Endothelial cell of umbilical vein (primary cell): Measurements from ENCODE around the gene RIMS4. TPM values are rescaled to one million over a fixed set of nuclear protein-coding genes. Genes with fewer than 3 reads are reported as not detected.

Experiments used
- BruUV-seq: library from RNA; stranded (reverse); fragments of 400-500 nt; replicated peaks from 2 replicates; lab custom pipeline; 2021; lab: Mats Ljungman, UMichigan
- CTCF ChIA-PET: fragments of 300-600, 350-600 bp; sonication (Branson Sonifier 250); formaldehyde crosslinking; loops from one replicate; lab custom pipeline; 2021; ENCODE audit warnings: antibody characterized with exemption, inconsistent platforms; lab: Charles Lee
- POLR2A ChIA-PET: fragments of 300-600, 350-600 bp; sonication (Branson Sonifier 250); formaldehyde crosslinking; loops from one replicate; lab custom pipeline; 2021; ENCODE audit warnings: antibody characterized with exemption, inconsistent platforms; lab: Charles Lee
- DNase-seq: peaks from one replicate; pipeline ENCODE4 v3.0.0-alpha.2; 2011; ENCODE audit warnings: low read depth, low spot score
- FAIRE-seq: peaks from 2 replicates; lab custom pipeline; 2011; peaks lifted over from hg19 to GRCh38; lab: Jason Lieb, UNC
- H2AFZ ChIP-seq: 2 replicates; pipeline ENCODE4 v1.6.0; 2012; ENCODE audit warnings: low read depth, low read length, control low read depth, inconsistent platforms
- H3K27ac ChIP-seq: 2 replicates; pipeline ENCODE4 v1.5.1; 2011; ENCODE audit warnings: low read depth, mild to moderate bottlenecking, control low read depth, low read length, moderate library complexity; ENCODE audit not compliant: insufficient read depth
- H3K27me3 ChIP-seq, 2 experiments: 2 replicates each; pipeline versions ENCODE4 v1.6.0 to v1.6.1; 2011; ENCODE audit warnings: low read length in 2 of 2, mixed read lengths in 1 of 2; ENCODE audit not compliant: control insufficient read depth in 2 of 2, insufficient read depth in 2 of 2
- H3K36me3 ChIP-seq, 2 experiments: 2 replicates in 1 of 2; 3 replicates in 1 of 2; pipeline ENCODE4 v1.5.1; 2011; ENCODE audit warnings: low read length in 2 of 2, mild to moderate bottlenecking in 1 of 2, moderate library complexity in 1 of 2; ENCODE audit not compliant: control insufficient read depth in 2 of 2, insufficient read depth in 2 of 2; ENCODE audit errors: extremely low read depth in 1 of 2
- H3K4me1 ChIP-seq: 3 replicates; pipeline ENCODE4 v1.5.1; 2011; ENCODE audit warnings: mild to moderate bottlenecking, low read length; ENCODE audit not compliant: control insufficient read depth, insufficient read depth; ENCODE audit errors: extremely low read depth
- H3K4me2 ChIP-seq: 2 replicates; pipeline ENCODE4 v1.6.1; 2011; ENCODE audit warnings: low read length, control low read depth, mixed read lengths; ENCODE audit not compliant: insufficient read depth
- H3K4me3 ChIP-seq, 3 experiments: fragments of 200-600 bp in 1 of 3; sonication (generic), shearing (Covaris generic) in 1 of 3; replicated peaks in 1 of 3; 2 replicates each; pipeline ENCODE4 v1.5.1; 2011 to 2016; ENCODE audit warnings: control low read depth in 3 of 3, low read length in 3 of 3, mild to moderate bottlenecking in 2 of 3, inconsistent platforms in 1 of 3, low read depth in 1 of 3, moderate library complexity in 1 of 3; ENCODE audit not compliant: insufficient read depth in 1 of 3
- H3K79me2 ChIP-seq: 2 replicates; pipeline ENCODE4 v1.6.0; 2012; ENCODE audit warnings: low read length, inconsistent platforms; ENCODE audit not compliant: control insufficient read depth, insufficient read depth
- H3K9ac ChIP-seq: replicated peaks from 2 replicates; pipeline ENCODE3; 2011; ENCODE audit warnings: low read length, control low read depth; ENCODE audit not compliant: insufficient read depth; ENCODE audit errors: extremely low read depth
- H3K9me1 ChIP-seq: replicated peaks from 3 replicates; pipeline ENCODE4 v1.6.0; 2011; ENCODE audit warnings: mild to moderate bottlenecking, low read length; ENCODE audit not compliant: control insufficient read depth, insufficient read depth; ENCODE audit errors: extremely low read depth
- H3K9me3 ChIP-seq: replicated peaks from 2 replicates; pipeline ENCODE4 v1.5.1; 2012; ENCODE audit warnings: low read length, inconsistent platforms; ENCODE audit not compliant: control insufficient read depth, insufficient read depth
- H4K20me1 ChIP-seq: replicated peaks from 2 replicates; pipeline ENCODE3; 2011; ENCODE audit warnings: mild to moderate bottlenecking, low read length; ENCODE audit not compliant: control insufficient read depth, insufficient read depth; ENCODE audit errors: extremely low read depth
- EZH2 ChIP-seq: IDR thresholded peaks from 2 replicates; pipeline ENCODE4 v1.6.1; 2012; ENCODE audit warnings: borderline replicate concordance, low read depth, mild to moderate bottlenecking, moderate library complexity, low read length, inconsistent platforms; ENCODE audit not compliant: severe bottlenecking
- FOS ChIP-seq: IDR thresholded peaks from 2 replicates; pipeline ENCODE4 v1.6.1; 2011; ENCODE audit warnings: mild to moderate bottlenecking, low read length, moderate library complexity, borderline replicate concordance; ENCODE audit not compliant: insufficient read depth
- GATA2 ChIP-seq: IDR thresholded peaks from 2 replicates; pipeline ENCODE4 v1.7.0; 2011; ENCODE audit warnings: low read depth, mild to moderate bottlenecking, moderate library complexity, mixed read lengths, low read length; ENCODE audit not compliant: insufficient read length, insufficient read depth
- JUN ChIP-seq: IDR thresholded peaks from 2 replicates; pipeline ENCODE4 v1.6.1; 2011; ENCODE audit warnings: borderline replicate concordance, low read depth; ENCODE audit not compliant: insufficient read length, insufficient read depth
- MYC ChIP-seq: IDR thresholded peaks from one replicate; pipeline ENCODE4 v1.6.1; 2011; ENCODE audit warnings: mild to moderate bottlenecking, low read depth, low read length
- POLR2A ChIP-seq: IDR thresholded peaks from 2 replicates; pipeline ENCODE4 v1.6.1; 2012; ENCODE audit warnings: low read depth, mild to moderate bottlenecking, control low read depth, low read length
- POLR2AphosphoS5 ChIP-seq: IDR thresholded peaks from 2 replicates; pipeline ENCODE4 v1.6.1; 2012; ENCODE audit warnings: low read depth, mild to moderate bottlenecking, control low read depth, low read length, moderate library complexity; ENCODE audit not compliant: insufficient read depth
- dilution Hi-C: fragments of 300-500 bp; cut with MboI; formaldehyde crosslinking; loops from one replicate; pipeline ENCODE4 v1.15.0; 2019; ENCODE audit warnings: low sequenced_read_pairs; ENCODE audit not compliant: extremely low pct_ligation_motif_present
- intact Hi-C: fragments of 100-400 bp; cut with micrococcal nuclease; formaldehyde crosslinking; loops from one replicate; pipeline ENCODE4 v1.10.0; 2022
- polyA plus RNA-seq, 4 experiments: library from polyadenylated mRNA; depleted of rRNA in 3 of 4; stranded (reverse) in 3 of 4; unstranded in 1 of 4; fragments of >200 nt; gene quantifications; 2 replicates each; pipeline versions ENCODE4 v1.2.1 to v1.2.3, GENCODE V29; 2011 to 2012; ENCODE audit warnings: missing spikeins in 1 of 4
- total RNA-seq: library from RNA; stranded (reverse); gene quantifications from 2 replicates; pipeline ENCODE4 v1.2.3, GENCODE V29; 2021
- TF ChIP-seq, protein P1 (sequence below), 2 donors: IDR thresholded peaks; 1 replicate in 1 of 2; 2 replicates in 1 of 2; pipeline ENCODE4 v1.5.1; 2011; ENCODE audit warnings: low read length in 2 of 2, mild to moderate bottlenecking in 2 of 2, moderate library complexity in 2 of 2, control low read depth in 1 of 2, inconsistent platforms in 1 of 2, low read depth in 1 of 2; ENCODE audit not compliant: insufficient read depth in 1 of 2; ENCODE audit errors: extremely low read depth in 1 of 2
- TF ChIP-seq, protein P2 (sequence below): IDR thresholded peaks from 2 replicates; pipeline ENCODE4 v1.6.1; 2011; ENCODE audit not compliant: insufficient read depth, insufficient read length

Gene RIMS4
- total and polyA plus RNA-seq, 2 donors (not counting 3 experiments of a cell fraction or from before 2014, with no cell fraction given), result not detected

DNA sequence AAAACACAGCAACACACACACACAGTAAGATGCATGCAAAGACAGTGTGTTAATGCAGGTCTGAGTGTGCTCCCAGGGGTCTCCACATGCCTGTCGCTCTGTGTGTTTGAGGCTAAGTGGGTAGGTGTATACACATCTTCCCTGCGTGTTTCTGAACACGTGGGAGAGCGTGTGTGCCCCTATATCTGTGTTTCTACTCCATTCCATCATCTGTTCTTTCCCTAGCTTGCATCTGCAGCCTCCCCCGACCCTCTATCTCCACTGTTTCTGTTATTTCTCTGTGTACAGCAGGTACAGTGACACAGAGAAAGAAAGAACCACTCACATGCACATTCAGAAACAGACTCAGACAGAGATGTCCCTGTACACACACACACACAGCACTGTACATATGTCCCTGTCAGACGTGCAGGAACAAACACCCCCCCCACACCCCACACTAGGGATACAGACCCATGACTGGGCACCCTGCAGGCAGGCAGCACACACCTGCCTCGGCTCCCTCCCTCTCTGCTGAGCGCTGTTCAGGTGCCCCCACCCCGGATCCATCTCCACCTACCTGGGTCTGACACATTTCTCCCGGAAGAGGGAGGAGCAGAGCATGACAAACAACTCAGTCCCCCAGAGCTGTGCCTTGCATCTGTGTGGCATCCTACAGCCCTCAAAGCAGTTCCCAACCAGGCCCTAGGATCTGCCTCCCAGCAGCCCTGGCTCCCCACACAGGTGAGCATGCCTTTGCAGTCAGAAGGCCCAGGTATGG is 37.1 kb downstream of the RIMS4 start:
- Histone ChIP-seq H3K9me3 (no peaks in the 10 kb centered on the region), H4K20me1 (no peaks in the 10 kb centered on the region), H3K9ac (no peak overlapping the region), H3K27ac (no peak overlapping the region), H3K9me1 (no peaks in the 10 kb centered on the region), H2AFZ (no peak overlapping the region), H3K4me3 (no peak overlapping the region), H3K27me3 (no peaks in the 10 kb centered on the region), H3K79me2 (no peaks in the 10 kb centered on the region), H3K36me3 (no peaks in the 10 kb centered on the region), H3K4me1 (no peaks in the 10 kb centered on the region), H3K4me2 (no peak overlapping the region)
- no TSS peak for BruUV-seq
- dilution Hi-C loops, result no loop called here
- no peak for FAIRE-seq
- ChIA-PET CTCF (no interaction called here), POLR2A (no interaction called here)
- TF ChIP-seq, protein P1, sequence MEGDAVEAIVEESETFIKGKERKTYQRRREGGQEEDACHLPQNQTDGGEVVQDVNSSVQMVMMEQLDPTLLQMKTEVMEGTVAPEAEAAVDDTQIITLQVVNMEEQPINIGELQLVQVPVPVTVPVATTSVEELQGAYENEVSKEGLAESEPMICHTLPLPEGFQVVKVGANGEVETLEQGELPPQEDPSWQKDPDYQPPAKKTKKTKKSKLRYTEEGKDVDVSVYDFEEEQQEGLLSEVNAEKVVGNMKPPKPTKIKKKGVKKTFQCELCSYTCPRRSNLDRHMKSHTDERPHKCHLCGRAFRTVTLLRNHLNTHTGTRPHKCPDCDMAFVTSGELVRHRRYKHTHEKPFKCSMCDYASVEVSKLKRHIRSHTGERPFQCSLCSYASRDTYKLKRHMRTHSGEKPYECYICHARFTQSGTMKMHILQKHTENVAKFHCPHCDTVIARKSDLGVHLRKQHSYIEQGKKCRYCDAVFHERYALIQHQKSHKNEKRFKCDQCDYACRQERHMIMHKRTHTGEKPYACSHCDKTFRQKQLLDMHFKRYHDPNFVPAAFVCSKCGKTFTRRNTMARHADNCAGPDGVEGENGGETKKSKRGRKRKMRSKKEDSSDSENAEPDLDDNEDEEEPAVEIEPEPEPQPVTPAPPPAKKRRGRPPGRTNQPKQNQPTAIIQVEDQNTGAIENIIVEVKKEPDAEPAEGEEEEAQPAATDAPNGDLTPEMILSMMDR (IDR thresholded peaks at IDR 0.05; ENCODE audit: extremely low read depth in 1 of 2, insufficient read depth in 1 of 2, low read depth in 1 of 2, low read length in 2 of 2), result no peak
- TF ChIP-seq POLR2AphosphoS5 (no peak), EZH2 (no peak)
- no peak for DNase-seq
- intact Hi-C loops, result no loop called here

DNA sequence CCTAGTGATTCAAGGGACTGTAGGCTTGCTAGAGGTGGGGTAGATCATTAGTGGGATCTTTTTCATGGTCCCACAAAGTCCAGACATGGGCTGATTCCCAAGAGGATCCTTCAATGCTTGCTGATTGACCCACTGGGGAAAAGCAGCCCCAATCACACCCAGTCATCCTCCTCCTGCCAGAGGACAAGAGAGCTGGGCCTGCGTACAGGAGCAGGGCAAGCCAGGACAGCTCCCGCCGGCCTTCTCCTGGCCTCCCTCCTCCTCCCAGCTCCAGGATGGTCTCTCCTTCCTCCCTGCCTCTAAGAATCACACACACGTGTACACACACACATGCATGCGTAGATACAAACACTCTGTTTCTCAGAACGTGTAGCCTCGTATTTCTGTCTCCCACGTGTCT is 37.7 kb downstream of the RIMS4 start:
- no TSS peak for BruUV-seq
- Histone ChIP-seq H3K27ac (no peak overlapping the region), H3K9ac (no peak overlapping the region), H4K20me1 (no peaks in the 10 kb centered on the region), H3K4me3 (no peak overlapping the region), H2AFZ (no peak overlapping the region), H3K79me2 (no peaks in the 10 kb centered on the region), H3K9me3 (no peaks in the 10 kb centered on the region), H3K36me3 (no peaks in the 10 kb centered on the region), H3K4me1 (no peaks in the 10 kb centered on the region), H3K27me3 (no peaks in the 10 kb centered on the region), H3K4me2 (no peak overlapping the region), H3K9me1 (no peaks in the 10 kb centered on the region)
- DNase-seq, result no peak
- CTCF ChIA-PET, result no interaction called here
- POLR2A ChIA-PET, result no interaction called here
- TF ChIP-seq JUN (no peak), MYC (no peak), FOS (no peak), EZH2 (no peak), POLR2AphosphoS5 (no peak), POLR2A (no peak), GATA2 (no peak)
- TF ChIP-seq, protein P1 (IDR thresholded peaks at IDR 0.05; ENCODE audit: extremely low read depth in 1 of 2, insufficient read depth in 1 of 2, low read depth in 1 of 2, low read length in 2 of 2), result no peak
- TF ChIP-seq, protein P2, sequence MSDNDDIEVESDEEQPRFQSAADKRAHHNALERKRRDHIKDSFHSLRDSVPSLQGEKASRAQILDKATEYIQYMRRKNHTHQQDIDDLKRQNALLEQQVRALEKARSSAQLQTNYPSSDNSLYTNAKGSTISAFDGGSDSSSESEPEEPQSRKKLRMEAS, result no peak
- intact Hi-C loops (no loop called here), dilution Hi-C loops (no loop called here)
- no peak for FAIRE-seq
